ENCODE measurements around the gene MPI. TPM values are rescaled to one million over a fixed set of nuclear protein-coding genes. Genes with fewer than 3 reads are reported as not detected.

Gene MPI
- total and polyA plus RNA-seq, 10 of the 15 experiments (the other 5 are each of a cell fraction or from before 2014, with no cell fraction given), result 35.6 to 93.9 (median 44.1) TPM

DNA sequence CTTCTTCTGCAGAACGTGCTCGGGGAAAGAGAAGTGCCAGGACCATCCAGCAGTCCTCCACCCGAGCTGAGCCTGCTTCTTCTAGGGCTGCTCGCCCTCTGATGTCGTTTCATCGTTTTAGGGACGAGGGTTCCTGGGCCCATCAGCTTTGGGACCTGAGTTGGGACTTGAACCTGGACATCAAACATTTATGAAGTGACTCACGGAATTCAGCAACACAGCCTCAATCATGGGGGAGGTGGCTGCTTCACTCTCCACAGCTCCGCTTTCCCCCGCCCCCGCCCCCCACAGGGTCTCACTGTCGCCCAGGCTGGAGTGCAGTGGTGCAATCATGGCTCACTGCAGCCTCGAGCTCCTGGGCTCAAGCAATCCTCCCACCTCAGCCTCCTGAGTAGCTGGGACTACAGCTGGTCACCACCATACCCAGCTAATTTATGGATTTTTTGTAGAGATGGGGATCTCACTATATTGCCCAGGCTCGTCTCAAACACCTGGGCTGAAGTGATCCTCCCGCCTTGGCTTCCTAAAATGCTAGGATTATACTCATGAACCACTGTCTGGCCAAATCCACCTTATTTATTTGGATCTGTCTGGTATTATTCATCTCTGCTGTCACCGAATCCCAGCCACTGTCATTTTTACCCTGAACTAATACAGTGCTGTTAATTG, 16.0 kb upstream of the MPI start:
- ChIA-PET SMC1A (ENCODE audit: uncharacterized antibody, unreplicated experiment) (interaction anchor here (0.7 to 2.7 kb wide), 6 partner anchors 9 to 367 kb away, joined by 3 to 15 read pairs (median 3); partner anchors contain the start of gene FAM219B), RAD21 (ENCODE audit: unreplicated experiment) (interaction anchor here (0.6 to 2.5 kb wide), 5 partner anchors 10 to 149 kb away, joined by 3 to 13 read pairs (median 3); partner anchors contain the start of genes CSK and PPCDC), CTCF (interaction anchor here (0.9 to 11.2 kb wide), 3 partner anchors 10 to 87 kb away, joined by 3 to 129 read pairs (median 11); no protein-coding TSS in a partner anchor), POLR2A (interaction anchor here (0.5 to 2.4 kb wide), 10 partner anchors 10 to 257 kb away, joined by 3 to 7 read pairs (median 5); partner anchors contain the start of gene FAM219B)
- WGBS (ENCODE audit: insufficient coverage, insufficient replicate concordance, low lambda C conversion rate, missing lambda C conversion rate), result 9% methylated on average over 16 of the region's 16 CpGs
- Histone ChIP-seq H3K9ac (ENCODE audit: control insufficient read depth, insufficient read depth, low read length) (peak overlapping the region; percentile 68; the same call in 1 of the 2 replicates), H3K9me3 (replicated peaks; ENCODE audit: control insufficient read depth, insufficient read depth, low read length) (no peaks in the 10 kb centered on the region), H3K27me3 (replicated peaks in 1 of 2; ENCODE audit: control insufficient read depth in 2 of 2, insufficient read depth in 2 of 2, low read length in 1 of 2) (no peaks in the 10 kb centered on the region), H3K4me3 (peak overlapping the region; percentile 93), H4K20me1 (ENCODE audit: control insufficient read depth, insufficient read depth) (no peaks in the 10 kb centered on the region), H3K4me1 (ENCODE audit: control insufficient read depth, insufficient read depth, low read length) (peaks cover 23% of the 10 kb centered on the region), H3K4me2 (ENCODE audit: control insufficient read depth, insufficient read depth) (peak overlapping the region; percentile 100), H2AFZ (ENCODE audit: control insufficient read depth, low read depth, low read length) (peak overlapping the region; percentile 91), H3K79me2 (ENCODE audit: control insufficient read depth, insufficient read depth, low read length) (peaks cover 38% of the 10 kb centered on the region), H3K36me3 (ENCODE audit: control insufficient read depth in 2 of 2, insufficient read depth in 2 of 2, low read length in 1 of 2) (no peaks in the 10 kb centered on the region), H3K27ac (ENCODE audit: control insufficient read depth, insufficient read depth) (peak overlapping the region; percentile 94)
- no peak for DNase-seq (ENCODE audit: low read depth, low spot score)
- in situ Hi-C loops (cut with MboI), result no loop called here
- TF ChIP-seq SMC3 (IDR thresholded peaks at IDR 0.05; ENCODE audit: borderline replicate concordance, low read length) (no peak), MTA3 (IDR thresholded peaks at IDR 0.05; ENCODE audit: borderline replicate concordance, low read length) (no peak), FOXM1 (IDR thresholded peaks at IDR 0.05; ENCODE audit: low read depth, low read length) (no peak), ZNF274 (IDR thresholded peaks at IDR 0.05; ENCODE audit: insufficient read depth, insufficient read length) (no peak), RCOR1 (conservative IDR thresholded peaks at IDR 0.05; ENCODE audit: low read depth, low read length) (no peak), STAT1 (conservative IDR thresholded peaks at IDR 0.05) (no peak), TCF3 (IDR thresholded peaks at IDR 0.05; ENCODE audit: borderline replicate concordance, insufficient read depth, low read depth, low read length) (no peak), SMAD1 (IDR thresholded peaks at IDR 0.05; ENCODE audit: low read depth, partially characterized antibody) (no peak), SUPT20H (IDR thresholded peaks at IDR 0.05; ENCODE audit: borderline replicate concordance, control insufficient read depth, low read depth, low read length) (no peak), BACH1 (IDR thresholded peaks at IDR 0.05; ENCODE audit: borderline replicate concordance) (no peak), KLF5 (IDR thresholded peaks at IDR 0.05; ENCODE audit: partially characterized antibody) (no peak), HCFC1 (IDR thresholded peaks at IDR 0.05; ENCODE audit: low read length) (no peak), SPI1 (IDR thresholded peaks at IDR 0.05; ENCODE audit: borderline replicate concordance, insufficient read depth, low read depth, low read length) (no peak), SREBF1 (IDR thresholded peaks at IDR 0.05; ENCODE audit: low read length) (no peak), NBN (IDR thresholded peaks at IDR 0.05) (no peak), PAX8 (IDR thresholded peaks at IDR 0.05) (no peak)
- TF ChIP-seq, protein P1, sequence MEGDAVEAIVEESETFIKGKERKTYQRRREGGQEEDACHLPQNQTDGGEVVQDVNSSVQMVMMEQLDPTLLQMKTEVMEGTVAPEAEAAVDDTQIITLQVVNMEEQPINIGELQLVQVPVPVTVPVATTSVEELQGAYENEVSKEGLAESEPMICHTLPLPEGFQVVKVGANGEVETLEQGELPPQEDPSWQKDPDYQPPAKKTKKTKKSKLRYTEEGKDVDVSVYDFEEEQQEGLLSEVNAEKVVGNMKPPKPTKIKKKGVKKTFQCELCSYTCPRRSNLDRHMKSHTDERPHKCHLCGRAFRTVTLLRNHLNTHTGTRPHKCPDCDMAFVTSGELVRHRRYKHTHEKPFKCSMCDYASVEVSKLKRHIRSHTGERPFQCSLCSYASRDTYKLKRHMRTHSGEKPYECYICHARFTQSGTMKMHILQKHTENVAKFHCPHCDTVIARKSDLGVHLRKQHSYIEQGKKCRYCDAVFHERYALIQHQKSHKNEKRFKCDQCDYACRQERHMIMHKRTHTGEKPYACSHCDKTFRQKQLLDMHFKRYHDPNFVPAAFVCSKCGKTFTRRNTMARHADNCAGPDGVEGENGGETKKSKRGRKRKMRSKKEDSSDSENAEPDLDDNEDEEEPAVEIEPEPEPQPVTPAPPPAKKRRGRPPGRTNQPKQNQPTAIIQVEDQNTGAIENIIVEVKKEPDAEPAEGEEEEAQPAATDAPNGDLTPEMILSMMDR (IDR thresholded peaks at IDR 0.05 in 2 of 3, conservative IDR thresholded peaks at IDR 0.05 in 1 of 3; ENCODE audit: control insufficient read depth in 2 of 3, extremely low read depth in 1 of 3, insufficient read depth in 1 of 3, low read depth in 3 of 3, low read length in 3 of 3), result no peak
- TF ChIP-seq, protein P2, sequence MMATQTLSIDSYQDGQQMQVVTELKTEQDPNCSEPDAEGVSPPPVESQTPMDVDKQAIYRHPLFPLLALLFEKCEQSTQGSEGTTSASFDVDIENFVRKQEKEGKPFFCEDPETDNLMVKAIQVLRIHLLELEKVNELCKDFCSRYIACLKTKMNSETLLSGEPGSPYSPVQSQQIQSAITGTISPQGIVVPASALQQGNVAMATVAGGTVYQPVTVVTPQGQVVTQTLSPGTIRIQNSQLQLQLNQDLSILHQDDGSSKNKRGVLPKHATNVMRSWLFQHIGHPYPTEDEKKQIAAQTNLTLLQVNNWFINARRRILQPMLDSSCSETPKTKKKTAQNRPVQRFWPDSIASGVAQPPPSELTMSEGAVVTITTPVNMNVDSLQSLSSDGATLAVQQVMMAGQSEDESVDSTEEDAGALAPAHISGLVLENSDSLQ (IDR thresholded peaks at IDR 0.05), result no peak
- TF ChIP-seq, protein P3, sequence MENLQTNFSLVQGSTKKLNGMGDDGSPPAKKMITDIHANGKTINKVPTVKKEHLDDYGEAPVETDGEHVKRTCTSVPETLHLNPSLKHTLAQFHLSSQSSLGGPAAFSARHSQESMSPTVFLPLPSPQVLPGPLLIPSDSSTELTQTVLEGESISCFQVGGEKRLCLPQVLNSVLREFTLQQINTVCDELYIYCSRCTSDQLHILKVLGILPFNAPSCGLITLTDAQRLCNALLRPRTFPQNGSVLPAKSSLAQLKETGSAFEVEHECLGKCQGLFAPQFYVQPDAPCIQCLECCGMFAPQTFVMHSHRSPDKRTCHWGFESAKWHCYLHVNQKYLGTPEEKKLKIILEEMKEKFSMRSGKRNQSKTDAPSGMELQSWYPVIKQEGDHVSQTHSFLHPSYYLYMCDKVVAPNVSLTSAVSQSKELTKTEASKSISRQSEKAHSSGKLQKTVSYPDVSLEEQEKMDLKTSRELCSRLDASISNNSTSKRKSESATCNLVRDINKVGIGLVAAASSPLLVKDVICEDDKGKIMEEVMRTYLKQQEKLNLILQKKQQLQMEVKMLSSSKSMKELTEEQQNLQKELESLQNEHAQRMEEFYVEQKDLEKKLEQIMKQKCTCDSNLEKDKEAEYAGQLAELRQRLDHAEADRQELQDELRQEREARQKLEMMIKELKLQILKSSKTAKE (IDR thresholded peaks at IDR 0.05; ENCODE audit: low read depth, poor library complexity, severe bottlenecking), result no peak
- no peak for FAIRE-seq
- TSS peak; percentile 74 for BruUV-seq (replicated peaks)
- no peak for ATAC-seq
- intact Hi-C loops (cut with micrococcal nuclease; ENCODE audit: unreplicated experiment), result no loop called here

Data from GM12878 (cell line).